Spleen (tissue), 7 donors: ENCODE measurements around the gene UNC45B.

Experiments
- CTCF ChIP-seq, 11 experiments: fragments of 200-600 bp in 7 of 11; fragments of 450-650 bp in 4 of 11; sonication (generic) in 4 of 11; IDR thresholded peaks in 8 of 11; conservative IDR thresholded peaks in 3 of 11; 1 replicate in 7 of 11; 2 replicates in 4 of 11; pipeline versions ENCODE4 v1.4.0 to v1.8.0; 2016 to 2021; ENCODE audit warnings: antibody characterized with exemption in 11 of 11, inconsistent platforms in 4 of 11, mild to moderate bottlenecking in 1 of 11
- POLR2A ChIP-seq, 3 donors: fragments of 450-650 bp; IDR thresholded peaks; one replicate each; pipeline ENCODE4 v1.5.1; 2017; ENCODE audit warnings: antibody characterized with exemption in 3 of 3, mild to moderate bottlenecking in 1 of 3
- POLR2AphosphoS5 ChIP-seq, 3 donors: sonication (generic); formaldehyde crosslinking; IDR thresholded peaks; one replicate each; pipeline ENCODE4 v1.5.1; 2017; ENCODE audit warnings: antibody characterized with exemption in 3 of 3
- donor health status: DM: no; HTN: no; CAD: no; lungs with moderate emphysema.
- donor health status: DM: no; HTN: no; CAD: no.
- donor health status: DM: no; HTN: no; CAD: no.

GRCh38 chr17:35218915-35219314 lies 71.3 kb downstream of the UNC45B start:
- TF ChIP-seq POLR2AphosphoS5 (IDR thresholded peaks at IDR 0.05) (no peak), CTCF (IDR thresholded peaks at IDR 0.05 in 8 of 11, conservative IDR thresholded peaks at IDR 0.05 in 3 of 11) (no peak), POLR2A (IDR thresholded peaks at IDR 0.05) (no peak)
